Naive thymus-derived CD4-positive, alpha-beta T cell (primary cell): ENCODE measurements around the gene HDAC2. TPM values are rescaled to one million over a fixed set of nuclear protein-coding genes. Genes with fewer than 3 reads are reported as not detected.
"Not testable (repeated sequence)": the region's sequence is repeated elsewhere in the genome, so short reads cannot be mapped to it uniquely, and the experiment has no call there.

Experiments
- ATAC-seq: fragments of 150-1000 bp; cut with Tn5 transposase; 2 replicates; pipeline ENCODE4 v1.10.0; 2021; ENCODE audit warnings: mild to moderate bottlenecking, moderate library complexity
- CTCF ChIA-PET: fragments of 350-600 bp; sonication (Branson Sonifier 250); formaldehyde crosslinking; loops from one replicate; lab custom pipeline; 2021; ENCODE audit warnings: antibody characterized with exemption; lab: Charles Lee
- POLR2A ChIA-PET: fragments of 350-600 bp; sonication (Branson Sonifier 250); formaldehyde crosslinking; loops from one replicate; lab custom pipeline; 2021; ENCODE audit warnings: antibody characterized with exemption, inconsistent platforms; lab: Charles Lee
- DNase-seq, 9 donors: peaks; one replicate each; pipeline versions ENCODE4 v3.0.0 to v3.0.0-alpha.2; 2020 to 2022; ENCODE audit warnings: mixed read lengths in 1 of 9
- H3K27ac ChIP-seq: one replicate; pipeline ENCODE4 v1.7.0; 2013; ENCODE audit warnings: mild to moderate bottlenecking, low read depth, low read length, moderate library complexity
- H3K27me3 ChIP-seq, 2 donors: one replicate each; pipeline ENCODE4 v1.7.0; 2013; ENCODE audit warnings: low read length in 2 of 2, mild to moderate bottlenecking in 2 of 2, moderate library complexity in 2 of 2; ENCODE audit not compliant: control insufficient read depth in 2 of 2, insufficient read depth in 2 of 2
- H3K36me3 ChIP-seq, 3 experiments: 1 replicate in 2 of 3; 2 replicates in 1 of 3; pipeline ENCODE4 v1.7.0; 2013; ENCODE audit warnings: low read length in 3 of 3, mild to moderate bottlenecking in 3 of 3, moderate library complexity in 1 of 3; ENCODE audit not compliant: insufficient read depth in 3 of 3, control insufficient read depth in 2 of 3
- H3K4me1 ChIP-seq, 2 donors: one replicate each; pipeline ENCODE4 v1.7.0; 2013; ENCODE audit warnings: low read length in 2 of 2, mild to moderate bottlenecking in 2 of 2, moderate library complexity in 1 of 2; ENCODE audit not compliant: control insufficient read depth in 2 of 2, insufficient read depth in 2 of 2
- H3K4me3 ChIP-seq: 2 replicates; pipeline ENCODE4 v1.7.0; 2013; ENCODE audit warnings: mild to moderate bottlenecking, low read length
- H3K9me3 ChIP-seq, 3 experiments: 1 replicate in 2 of 3; 2 replicates in 1 of 3; pipeline ENCODE4 v1.7.0; 2013; ENCODE audit warnings: low read length in 3 of 3; ENCODE audit not compliant: control insufficient read depth in 2 of 3
- H3K27ac Mint-ChIP-seq, 9 donors: one replicate each; pipeline ENCODE4 v1.8.0; 2020 to 2022; ENCODE audit warnings: mixed read lengths in 9 of 9, mild to moderate bottlenecking in 8 of 9, moderate library complexity in 5 of 9, inconsistent platforms in 2 of 9
- H3K27me3 Mint-ChIP-seq, 5 donors: one replicate each; pipeline ENCODE4 v1.8.0; 2021 to 2022; ENCODE audit warnings: mixed read lengths in 5 of 5, mild to moderate bottlenecking in 1 of 5
- H3K36me3 Mint-ChIP-seq, 5 donors: one replicate each; pipeline ENCODE4 v1.8.0; 2020 to 2022; ENCODE audit warnings: mixed read lengths in 5 of 5, mild to moderate bottlenecking in 3 of 5, inconsistent platforms in 1 of 5
- H3K4me1 Mint-ChIP-seq, 7 donors: one replicate each; pipeline ENCODE4 v1.8.0; 2020 to 2022; ENCODE audit warnings: mixed read lengths in 7 of 7, mild to moderate bottlenecking in 3 of 7, inconsistent platforms in 1 of 7
- H3K4me3 Mint-ChIP-seq, 10 donors: one replicate each; pipeline ENCODE4 v1.8.0; 2020 to 2022; ENCODE audit warnings: mild to moderate bottlenecking in 10 of 10, mixed read lengths in 10 of 10, moderate library complexity in 6 of 10, inconsistent platforms in 2 of 10
- H3K9me3 Mint-ChIP-seq, 11 donors: one replicate each; pipeline ENCODE4 v1.8.0; 2020 to 2022; ENCODE audit warnings: mixed read lengths in 11 of 11, mild to moderate bottlenecking in 4 of 11, inconsistent platforms in 1 of 11, moderate library complexity in 1 of 11
- intact Hi-C, 2 donors: fragments of 100-400 bp; cut with micrococcal nuclease; formaldehyde crosslinking; loops; one replicate each; pipeline ENCODE4 v1.15.1; 2023
- polyA plus RNA-seq, 2 donors: library from polyadenylated mRNA; unstranded; fragments of 300-500 nt; fragmentation: Illumina TruSeq; gene quantifications; one replicate each; pipeline ENCODE4 v1.2.3, GENCODE V29; 2021
- total RNA-seq, 6 experiments: library from RNA in 5 of 6; stranded (reverse) in 5 of 6; gene quantifications; 1 replicate in 5 of 6; 2 replicates in 1 of 6; pipeline ENCODE4 v1.2.3 and lab custom pipeline; 2021 to 2026

HDAC2 gene
- total and polyA plus RNA-seq, 7 experiments from 2014 or later = 46.6 to 87.8 (median 57.2) TPM

- H3K4me3 Mint-ChIP-seq = peak overlapping the region in 1 of 10 donors; percentile 19
- intact Hi-C loops = no loop called here
- peaks cover 3 to 12% (median 4%) of the 10 kb centered on the region in 5 donors for H3K27me3 Mint-ChIP-seq
Observed at GRCh38 chr6:113920663-113921267, 50.2 kb downstream of the HDAC2 start.

GRCh38 chr6:113910285-113910684 lies 60.7 kb downstream of the HDAC2 start:
- CTCF ChIA-PET, intact Hi-C loops, H3K9me3 ChIP-seq, H3K4me3 ChIP-seq, H3K4me3 Mint-ChIP-seq, H3K36me3 ChIP-seq, ATAC-seq, H3K4me1 Mint-ChIP-seq, H3K27me3 ChIP-seq, H3K27ac ChIP-seq, H3K4me1 ChIP-seq, H3K27ac Mint-ChIP-seq, H3K36me3 Mint-ChIP-seq, POLR2A ChIA-PET, H3K9me3 Mint-ChIP-seq, DNase-seq: not testable (repeated sequence)
- peaks cover 0 to 24% (median 0%) of the 10 kb centered on the region in 5 donors for H3K27me3 Mint-ChIP-seq

More at GRCh38 chr6:113920663-113921267, 50.2 kb downstream of the HDAC2 start:
- no peak for DNase-seq
- Histone ChIP-seq H3K9me3 (no peaks in the 10 kb centered on the region), H3K36me3 (no peaks in the 10 kb centered on the region), H3K4me1 (no peaks in the 10 kb centered on the region), H3K4me3 (no peak overlapping the region), H3K27me3 (no peaks in the 10 kb centered on the region), H3K27ac (no peak overlapping the region)
- ATAC-seq = peak; percentile 50
- peaks cover 0 to 3% (median 0%) of the 10 kb centered on the region in 5 donors for H3K36me3 Mint-ChIP-seq
- peak overlapping the region in 2 of 9 donors; percentile 4 to 51 for H3K27ac Mint-ChIP-seq
- CTCF ChIA-PET = no interaction called here
- H3K9me3 Mint-ChIP-seq = peaks cover 0 to 2% (median 0%) of the 10 kb centered on the region in 11 donors
- peaks cover 0 to 13% (median 9%) of the 10 kb centered on the region in 7 donors for H3K4me1 Mint-ChIP-seq
- POLR2A ChIA-PET = no interaction called here

- peak; percentile 51 for ATAC-seq
- CTCF ChIA-PET = interaction anchor here (0.7 kb wide), 1 partner anchor 29 kb away, joined by 4 read pairs; no protein-coding TSS in a partner anchor
Observed at GRCh38 chr6:113909224-113909856, 61.6 kb downstream of the HDAC2 start.

GRCh38 chr6:113908801-113909200 lies 62.1 kb downstream of the HDAC2 start:
- H3K9me3 ChIP-seq = no peaks in the 10 kb centered on the region
- no peak overlapping the region for H3K4me3 ChIP-seq
- POLR2A ChIA-PET = no interaction called here
- Mint-ChIP-seq H3K4me1 (peaks cover 0 to 4% (median 2%) of the 10 kb centered on the region in 7 donors), H3K9me3 (no peaks in the 10 kb centered on the region), H3K36me3 (no peaks in the 10 kb centered on the region), H3K27me3 (peaks cover 0 to 15% (median 0%) of the 10 kb centered on the region in 5 donors), H3K27ac (no peak overlapping the region), H3K4me3 (no peak overlapping the region)
- no peaks in the 10 kb centered on the region for H3K4me1 ChIP-seq
- no peaks in the 10 kb centered on the region for H3K27me3 ChIP-seq
- no peak overlapping the region for H3K27ac ChIP-seq
- no peak for DNase-seq
- intact Hi-C loops = loop anchor here in 1 of 2 donors (2.0 kb wide), 1 partner anchor 602 kb away; no protein-coding TSS in a partner anchor
- CTCF ChIA-PET = interaction anchor here (0.7 kb wide), 1 partner anchor 29 kb away, joined by 4 read pairs; no protein-coding TSS in a partner anchor
- ATAC-seq = no peak
- no peaks in the 10 kb centered on the region for H3K36me3 ChIP-seq

More at GRCh38 chr6:113909224-113909856, 61.6 kb downstream of the HDAC2 start:
- Histone ChIP-seq H3K27me3 (no peaks in the 10 kb centered on the region), H3K4me1 (no peaks in the 10 kb centered on the region), H3K36me3 (no peaks in the 10 kb centered on the region), H3K9me3 (no peaks in the 10 kb centered on the region), H3K27ac (no peak overlapping the region), H3K4me3 (no peak overlapping the region)
- Mint-ChIP-seq H3K4me3 (no peak overlapping the region), H3K9me3 (no peaks in the 10 kb centered on the region), H3K27ac (no peak overlapping the region), H3K27me3 (peaks cover 0 to 20% (median 0%) of the 10 kb centered on the region in 5 donors), H3K36me3 (no peaks in the 10 kb centered on the region), H3K4me1 (peaks cover 0 to 4% (median 2%) of the 10 kb centered on the region in 7 donors)
- intact Hi-C loops = loop anchor here in 1 of 2 donors (2.0 kb wide), 1 partner anchor 603 kb away; no protein-coding TSS in a partner anchor
- peak in 6 of 9 donors; percentile 19 to 42 (median 31) for DNase-seq
- POLR2A ChIA-PET = no interaction called here

- no peak overlapping the region for H3K27ac Mint-ChIP-seq
- Histone ChIP-seq H3K4me3 (no peak overlapping the region), H3K36me3 (no peaks in the 10 kb centered on the region), H3K4me1 (no peaks in the 10 kb centered on the region), H3K9me3 (no peaks in the 10 kb centered on the region), H3K27me3 (no peaks in the 10 kb centered on the region), H3K27ac (no peak overlapping the region)
- CTCF ChIA-PET = interaction anchor here (1.6 kb wide), 1 partner anchor 30 kb away, joined by 3 read pairs; no protein-coding TSS in a partner anchor
- peaks cover 0 to 12% (median 0%) of the 10 kb centered on the region in 5 donors for H3K27me3 Mint-ChIP-seq
- no peaks in the 10 kb centered on the region for H3K36me3 Mint-ChIP-seq
- DNase-seq (no peak), ATAC-seq (no peak)
- H3K9me3 Mint-ChIP-seq = no peaks in the 10 kb centered on the region
- POLR2A ChIA-PET = no interaction called here
- peaks cover 0 to 4% (median 2%) of the 10 kb centered on the region in 7 donors for H3K4me1 Mint-ChIP-seq
- H3K4me3 Mint-ChIP-seq = no peak overlapping the region
- intact Hi-C loops = no loop called here
Observed at GRCh38 chr6:113907102-113907815, 63.7 kb downstream of the HDAC2 start.

GRCh38 chr6:113903666-113904330 lies 67.2 kb downstream of the HDAC2 start:
- H3K4me3 ChIP-seq = no peak overlapping the region
- intact Hi-C loops = no loop called here
- H3K4me3 Mint-ChIP-seq = no peak overlapping the region
- no peaks in the 10 kb centered on the region for H3K36me3 Mint-ChIP-seq
- no peak for DNase-seq
- ChIA-PET CTCF (no interaction called here), POLR2A (no interaction called here)
- H3K27me3 Mint-ChIP-seq = peaks cover 0 to 12% (median 5%) of the 10 kb centered on the region in 5 donors
- H3K36me3 ChIP-seq = no peaks in the 10 kb centered on the region
- H3K4me1 Mint-ChIP-seq = no peaks in the 10 kb centered on the region
- H3K9me3 ChIP-seq = no peaks in the 10 kb centered on the region
- H3K27ac Mint-ChIP-seq = no peak overlapping the region
- ATAC-seq = no peak
- H3K9me3 Mint-ChIP-seq = no peaks in the 10 kb centered on the region
- H3K27ac ChIP-seq = no peak overlapping the region
- no peaks in the 10 kb centered on the region for H3K4me1 ChIP-seq
- no peaks in the 10 kb centered on the region for H3K27me3 ChIP-seq
